ENCODE data around the gene ARHGAP33.
A peak's percentile ranks its signal among the peaks of the same experiment; 100 is the strongest.

The ARHGAP33 gene

DNA sequence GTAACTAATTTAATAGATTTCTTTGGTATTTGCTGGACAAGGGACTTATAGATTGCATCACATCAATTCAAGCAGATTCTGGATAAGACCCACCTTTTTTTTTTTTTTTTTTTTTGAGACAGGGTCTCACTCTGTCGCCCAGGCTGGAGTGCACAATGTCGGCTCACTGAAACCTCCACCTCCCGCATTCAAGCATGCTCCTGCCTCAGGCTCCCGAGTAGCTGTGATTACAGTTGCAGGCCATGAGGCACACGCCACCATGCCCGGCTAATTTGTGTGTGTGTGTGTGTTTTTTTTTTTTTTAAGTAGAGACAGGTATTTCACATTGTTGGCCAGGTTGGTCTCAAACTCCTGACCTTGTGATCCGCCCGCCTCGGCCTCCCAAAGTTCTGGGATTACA lies 41.5 kb downstream of the ARHGAP33 start:
- in situ Hi-C loops (cut with MboI; ENCODE audit: low sequenced_read_pairs, unreplicated experiment), result no loop called here
- DNase-seq (ENCODE audit: low spot score), result no peak
- TF ChIP-seq CTCF (IDR thresholded peaks at IDR 0.05; ENCODE audit: borderline replicate concordance, control extremely low read depth, extremely low read depth, insufficient read depth, missing control alignments), result no peak

- no peak for DNase-seq (ENCODE audit: low spot score)
- no peak for TF ChIP-seq CTCF (IDR thresholded peaks at IDR 0.05; ENCODE audit: borderline replicate concordance, control extremely low read depth, extremely low read depth, insufficient read depth, missing control alignments)
- in situ Hi-C loops (cut with MboI; ENCODE audit: low sequenced_read_pairs, unreplicated experiment), result no loop called here
These were observed 43.1 kb downstream of the ARHGAP33 start for GRCh38 chr19:35818445-35818844.

DNA sequence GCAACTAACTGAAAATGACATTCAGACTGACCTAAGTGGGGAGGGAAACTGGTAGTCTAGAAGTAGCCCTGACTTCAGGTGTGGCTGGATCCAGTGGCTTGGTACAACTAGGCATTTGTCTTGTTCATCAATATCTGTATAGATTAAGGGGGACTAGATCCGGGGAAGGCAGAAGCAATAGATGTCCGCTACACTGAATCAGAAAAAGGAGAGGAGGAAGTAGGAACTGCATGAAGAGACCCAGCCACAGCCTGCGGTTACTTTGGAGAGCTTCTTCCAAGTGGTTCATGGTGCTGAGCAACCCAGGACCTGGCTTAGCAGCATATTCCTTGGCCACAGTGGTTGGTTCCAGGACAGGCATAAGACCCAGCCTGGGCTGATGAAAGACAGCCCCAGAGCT lies 47.2 kb downstream of the ARHGAP33 start:
- no peak for DNase-seq (ENCODE audit: low spot score)
- TF ChIP-seq CTCF (IDR thresholded peaks at IDR 0.05; ENCODE audit: borderline replicate concordance, control extremely low read depth, extremely low read depth, insufficient read depth, missing control alignments), result no peak
- in situ Hi-C loops (cut with MboI; ENCODE audit: low sequenced_read_pairs, unreplicated experiment), result no loop called here

DNA sequence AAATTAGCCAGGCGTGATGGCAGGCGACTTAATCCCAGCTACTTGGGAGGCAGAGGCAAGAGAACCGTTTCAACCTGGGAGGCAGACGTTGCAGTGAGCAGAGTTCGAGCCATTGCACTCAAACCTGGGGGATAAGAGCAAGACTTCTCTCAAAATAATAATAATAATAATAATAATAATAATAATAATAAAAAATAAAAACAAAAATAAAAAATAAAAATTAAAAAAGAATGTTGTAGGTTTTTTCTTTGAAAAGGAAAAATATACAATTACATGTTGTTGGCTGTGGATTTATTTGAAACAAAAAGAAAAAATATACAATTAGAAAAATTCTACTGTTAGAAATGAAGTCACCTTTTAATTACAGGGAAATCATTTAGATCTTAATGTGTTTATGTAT lies 48.8 kb downstream of the ARHGAP33 start:
- DNase-seq (ENCODE audit: low spot score), result no peak
- no peak for TF ChIP-seq CTCF (IDR thresholded peaks at IDR 0.05; ENCODE audit: borderline replicate concordance, control extremely low read depth, extremely low read depth, insufficient read depth, missing control alignments)
- in situ Hi-C loops (cut with MboI; ENCODE audit: low sequenced_read_pairs, unreplicated experiment), result no loop called here

DNA sequence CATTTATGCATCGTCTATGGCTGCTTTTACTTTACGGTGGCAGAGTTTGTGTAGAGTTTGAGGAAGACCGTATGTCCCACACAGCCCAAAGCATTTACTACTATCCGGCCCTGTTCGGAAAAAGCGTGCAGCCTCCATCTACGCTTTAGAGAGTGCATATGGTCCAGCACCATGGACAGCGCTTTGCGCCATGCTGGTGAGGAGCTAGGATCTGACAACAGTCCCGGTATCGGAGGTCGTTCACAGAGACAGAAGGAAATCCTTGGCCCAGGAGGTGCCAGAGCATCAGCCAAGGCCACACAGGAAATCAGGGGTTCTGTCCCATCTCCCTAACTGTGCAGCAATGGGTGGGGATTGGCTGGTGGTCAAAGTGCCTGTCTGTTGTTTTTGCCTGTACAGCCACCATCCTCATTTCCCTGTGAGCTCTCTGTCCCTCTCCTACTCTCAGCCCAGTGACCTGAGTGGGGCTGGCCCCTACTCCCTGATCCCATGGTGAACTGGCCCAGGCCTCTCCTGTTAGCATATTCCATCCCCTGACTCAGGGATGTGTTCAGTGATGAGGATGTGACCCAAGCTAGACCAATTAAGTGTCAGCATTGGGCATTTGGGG lies 53.4 kb downstream of the ARHGAP33 start:
- in situ Hi-C loops (cut with MboI; ENCODE audit: low sequenced_read_pairs, unreplicated experiment), result no loop called here
- peak; percentile 64 for DNase-seq (ENCODE audit: low spot score)
- no peak for TF ChIP-seq CTCF (IDR thresholded peaks at IDR 0.05; ENCODE audit: borderline replicate concordance, control extremely low read depth, extremely low read depth, insufficient read depth, missing control alignments)

- DNase-seq (ENCODE audit: low spot score), result no peak
- in situ Hi-C loops (cut with MboI; ENCODE audit: low sequenced_read_pairs, unreplicated experiment), result no loop called here
- no peak for TF ChIP-seq CTCF (IDR thresholded peaks at IDR 0.05; ENCODE audit: borderline replicate concordance, control extremely low read depth, extremely low read depth, insufficient read depth, missing control alignments)
These were observed 55.6 kb downstream of the ARHGAP33 start for GRCh38 chr19:35830986-35831385.

Measured in GM13976 (cell line).